ELF-1 (cell line): ENCODE data around the gene FLRT1.

ENCODE experiments used
- DNase-seq: peaks from one replicate; pipeline ENCODE4 v3.0.0-alpha.2; 2016; ENCODE audit warnings: low read depth, low spot score

FLRT1 gene

GRCh38 chr11:64064374-64065140, 28.8 kb downstream of the FLRT1 start:
- DNase-seq, result no peak

GRCh38 chr11:64065141-64065465, 29.4 kb downstream of the FLRT1 start:
- DNase-seq, result no peak

GRCh38 chr11:64065712-64066111, 30.0 kb downstream of the FLRT1 start:
- DNase-seq, result no peak

GRCh38 chr11:64067230-64067993, 31.7 kb downstream of the FLRT1 start:
- DNase-seq, result no peak

GRCh38 chr11:64068705-64069400, 33.1 kb downstream of the FLRT1 start:
- no peak for DNase-seq

GRCh38 chr11:64069401-64070313, 33.9 kb downstream of the FLRT1 start:
- no peak for DNase-seq

GRCh38 chr11:64070314-64070681, 34.6 kb downstream of the FLRT1 start:
- peak; percentile 92 for DNase-seq

- no peak for DNase-seq
Observed at GRCh38 chr11:64071849-64072248, 36.1 kb downstream of the FLRT1 start.

GRCh38 chr11:64072403-64072802, 36.7 kb downstream of the FLRT1 start:
- DNase-seq, result no peak

GRCh38 chr11:64072871-64073270, 37.1 kb downstream of the FLRT1 start:
- DNase-seq, result no peak

- DNase-seq, result no peak
Observed at GRCh38 chr11:64073542-64073941, 37.8 kb downstream of the FLRT1 start.

GRCh38 chr11:64074239-64074638, 38.5 kb downstream of the FLRT1 start:
- DNase-seq, result no peak

- DNase-seq, result no peak
Observed at GRCh38 chr11:64076758-64077157, 41.0 kb downstream of the FLRT1 start.

GRCh38 chr11:64077607-64078006, 41.9 kb downstream of the FLRT1 start:
- no peak for DNase-seq

GRCh38 chr11:64078284-64078683, 42.6 kb downstream of the FLRT1 start:
- no peak for DNase-seq

- no peak for DNase-seq
Observed at GRCh38 chr11:64078905-64079304, 43.2 kb downstream of the FLRT1 start.

- no peak for DNase-seq
Observed at GRCh38 chr11:64080390-64080789, 44.7 kb downstream of the FLRT1 start.

GRCh38 chr11:64081745-64082442, 46.2 kb downstream of the FLRT1 start:
- no peak for DNase-seq

- no peak for DNase-seq
Observed at GRCh38 chr11:64083398-64084080, 47.8 kb downstream of the FLRT1 start.
